Stimulated activated CD4-positive, alpha-beta T cell treated with anti-CD3 and anti-CD28 coated beads, Interleukin-2, amount 100 ng/mL, for 24 hours (primary cell): Measurements from ENCODE around the gene ATG2A.

Experiments
- DNase-seq, 2 donors: peaks; one replicate each; pipeline ENCODE4 v3.0.0-alpha.2; 2020

ATG2A gene

GRCh38 chr11:64900774-64901173 lies 16.2 kb downstream of the ATG2A start:
- DNase-seq, result no peak

- DNase-seq, result peak; percentile 66 to 73
These were observed 16.7 kb downstream of the ATG2A start for GRCh38 chr11:64900263-64900678.

- DNase-seq, result no peak
These were observed 18.5 kb downstream of the ATG2A start for GRCh38 chr11:64898541-64898940.

- no peak for DNase-seq
These were observed 18.9 kb downstream of the ATG2A start for GRCh38 chr11:64898076-64898445.

GRCh38 chr11:64897381-64898075 lies 19.5 kb downstream of the ATG2A start:
- DNase-seq, result no peak

- DNase-seq, result no peak
These were observed 20.5 kb downstream of the ATG2A start for GRCh38 chr11:64896448-64897022.

- no peak for DNase-seq
These were observed 22.1 kb downstream of the ATG2A start for GRCh38 chr11:64894812-64895452.

GRCh38 chr11:64894070-64894811 lies 22.8 kb downstream of the ATG2A start:
- DNase-seq, result peak; percentile 98

- no peak for DNase-seq
These were observed 23.6 kb downstream of the ATG2A start for GRCh38 chr11:64893194-64894069.

- DNase-seq, result no peak
These were observed 24.2 kb downstream of the ATG2A start for GRCh38 chr11:64892838-64893193.

GRCh38 chr11:64892411-64892831 lies 24.6 kb downstream of the ATG2A start:
- no peak for DNase-seq

GRCh38 chr11:64891880-64892279 lies 25.1 kb downstream of the ATG2A start:
- no peak for DNase-seq

GRCh38 chr11:64891215-64891848 lies 25.7 kb downstream of the ATG2A start:
- no peak for DNase-seq

- no peak for DNase-seq
These were observed 26.5 kb downstream of the ATG2A start for GRCh38 chr11:64890522-64890939.

GRCh38 chr11:64888729-64889511 lies 28.1 kb downstream of the ATG2A start:
- no peak for DNase-seq

- no peak for DNase-seq
These were observed 28.6 kb downstream of the ATG2A start for GRCh38 chr11:64888406-64888728.

- DNase-seq, result peak; percentile 89 to 90
These were observed 29.1 kb downstream of the ATG2A start for GRCh38 chr11:64887757-64888405.

GRCh38 chr11:64887234-64887756 lies 29.7 kb downstream of the ATG2A start:
- no peak for DNase-seq

GRCh38 chr11:64885367-64886286 lies 31.4 kb downstream of the ATG2A start:
- peak in 1 of 2 donors; percentile 46 for DNase-seq
